Measurements from ENCODE around the gene SARDH. TPM values are rescaled to one million over a fixed set of nuclear protein-coding genes. Genes with fewer than 3 reads are reported as not detected.

Gene SARDH
- total RNA-seq, 1 donor from 2014 or later = 5.0 TPM

DNA sequence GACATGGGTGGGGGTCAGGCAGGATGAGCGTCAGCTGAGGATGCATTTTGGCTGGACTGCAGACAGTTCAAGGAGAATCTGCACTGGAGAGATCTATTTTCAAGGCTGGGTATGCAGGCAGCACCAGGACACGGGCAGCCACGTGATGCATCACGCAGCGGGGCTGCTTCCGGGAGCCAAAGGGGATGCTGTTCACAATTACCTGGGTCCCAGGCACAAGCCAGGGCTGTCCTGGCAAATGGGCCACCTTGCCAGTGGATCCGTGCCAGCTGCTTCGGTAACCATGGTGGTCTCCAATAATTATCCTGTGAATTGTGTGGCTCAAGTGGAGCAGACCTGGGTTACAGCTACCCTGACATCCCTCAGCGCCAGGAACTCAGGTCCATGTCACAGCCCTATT lies 84.5 kb downstream of the SARDH start:
- H3K4me3 Mint-ChIP-seq (ENCODE audit: unreplicated experiment) = no peak overlapping the region
- H3K27me3 Mint-ChIP-seq (ENCODE audit: unreplicated experiment) = peaks cover 9% of the 10 kb centered on the region
- no peak overlapping the region for H3K27ac Mint-ChIP-seq (ENCODE audit: unreplicated experiment)

DNA sequence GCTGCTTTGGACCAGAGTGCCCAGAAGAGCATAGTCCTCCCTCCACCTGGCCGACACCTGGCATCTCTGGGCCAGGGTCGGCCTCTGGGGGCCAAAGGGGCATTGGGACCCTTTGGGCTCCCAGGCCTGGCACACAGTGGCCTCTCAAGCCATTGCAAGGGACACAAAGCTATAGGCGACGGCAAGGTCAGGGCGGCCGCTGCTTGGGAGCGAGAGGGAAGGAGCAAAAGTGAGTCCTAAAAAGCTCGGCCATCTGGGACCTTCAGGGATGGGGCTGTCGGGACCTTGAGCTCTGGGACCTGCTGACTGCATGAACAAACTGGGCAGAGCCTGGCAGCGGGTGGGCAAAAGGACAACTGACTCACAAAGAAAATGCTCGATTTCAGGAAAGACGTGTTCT lies 88.1 kb downstream of the SARDH start:
- Mint-ChIP-seq H3K9me3 (ENCODE audit: unreplicated experiment) (no peaks in the 10 kb centered on the region), H3K27me3 (ENCODE audit: unreplicated experiment) (peaks cover 6% of the 10 kb centered on the region), H3K4me3 (ENCODE audit: unreplicated experiment) (no peak overlapping the region), H3K4me1 (ENCODE audit: unreplicated experiment) (peaks cover under 1% of the 10 kb centered on the region), H3K27ac (ENCODE audit: unreplicated experiment) (no peak overlapping the region), H3K36me3 (ENCODE audit: low read depth, unreplicated experiment) (no peaks in the 10 kb centered on the region)
- TF ChIP-seq, protein P1, sequence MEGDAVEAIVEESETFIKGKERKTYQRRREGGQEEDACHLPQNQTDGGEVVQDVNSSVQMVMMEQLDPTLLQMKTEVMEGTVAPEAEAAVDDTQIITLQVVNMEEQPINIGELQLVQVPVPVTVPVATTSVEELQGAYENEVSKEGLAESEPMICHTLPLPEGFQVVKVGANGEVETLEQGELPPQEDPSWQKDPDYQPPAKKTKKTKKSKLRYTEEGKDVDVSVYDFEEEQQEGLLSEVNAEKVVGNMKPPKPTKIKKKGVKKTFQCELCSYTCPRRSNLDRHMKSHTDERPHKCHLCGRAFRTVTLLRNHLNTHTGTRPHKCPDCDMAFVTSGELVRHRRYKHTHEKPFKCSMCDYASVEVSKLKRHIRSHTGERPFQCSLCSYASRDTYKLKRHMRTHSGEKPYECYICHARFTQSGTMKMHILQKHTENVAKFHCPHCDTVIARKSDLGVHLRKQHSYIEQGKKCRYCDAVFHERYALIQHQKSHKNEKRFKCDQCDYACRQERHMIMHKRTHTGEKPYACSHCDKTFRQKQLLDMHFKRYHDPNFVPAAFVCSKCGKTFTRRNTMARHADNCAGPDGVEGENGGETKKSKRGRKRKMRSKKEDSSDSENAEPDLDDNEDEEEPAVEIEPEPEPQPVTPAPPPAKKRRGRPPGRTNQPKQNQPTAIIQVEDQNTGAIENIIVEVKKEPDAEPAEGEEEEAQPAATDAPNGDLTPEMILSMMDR (IDR thresholded peaks at IDR 0.05; ENCODE audit: unreplicated experiment) = no peak
- DNase-seq (ENCODE audit: low spot score) = no peak

More for the DNA sequence above, 84.5 kb downstream of the SARDH start:
- Mint-ChIP-seq H3K4me1 (ENCODE audit: unreplicated experiment) (peaks cover 5% of the 10 kb centered on the region), H3K36me3 (ENCODE audit: low read depth, unreplicated experiment) (no peaks in the 10 kb centered on the region), H3K9me3 (ENCODE audit: unreplicated experiment) (no peaks in the 10 kb centered on the region)
- no peak for DNase-seq (ENCODE audit: low spot score)
- TF ChIP-seq, protein P1 (IDR thresholded peaks at IDR 0.05; ENCODE audit: unreplicated experiment) = no peak

DNA sequence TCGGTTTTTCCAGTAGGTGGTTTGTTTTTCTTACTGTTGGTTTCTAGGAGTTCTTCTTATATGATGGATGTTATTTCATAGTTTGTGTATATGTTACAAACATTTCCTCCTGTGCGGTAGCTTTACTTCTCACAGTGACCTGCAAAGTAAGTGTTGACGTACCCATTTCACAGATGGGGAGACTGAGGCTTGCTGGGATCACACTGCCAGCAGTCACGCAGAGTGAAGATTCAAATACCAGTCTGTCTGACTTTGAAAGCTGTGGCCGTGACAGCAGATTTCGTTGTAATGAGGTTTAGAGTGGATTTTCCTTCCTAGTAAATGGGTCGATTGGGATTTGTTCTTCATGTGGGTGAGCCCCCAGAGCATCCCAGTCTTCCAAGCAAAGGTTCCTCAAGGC lies 89.0 kb downstream of the SARDH start:
- no peaks in the 10 kb centered on the region for H3K4me1 Mint-ChIP-seq (ENCODE audit: unreplicated experiment)
- H3K4me3 Mint-ChIP-seq (ENCODE audit: unreplicated experiment) = no peak overlapping the region
- TF ChIP-seq, protein P1 (IDR thresholded peaks at IDR 0.05; ENCODE audit: unreplicated experiment) = no peak
- no peak for DNase-seq (ENCODE audit: low spot score)
- no peaks in the 10 kb centered on the region for H3K9me3 Mint-ChIP-seq (ENCODE audit: unreplicated experiment)
- H3K27me3 Mint-ChIP-seq (ENCODE audit: unreplicated experiment) = peaks cover 6% of the 10 kb centered on the region
- H3K36me3 Mint-ChIP-seq (ENCODE audit: low read depth, unreplicated experiment) = no peaks in the 10 kb centered on the region
- H3K27ac Mint-ChIP-seq (ENCODE audit: unreplicated experiment) = no peak overlapping the region

DNA sequence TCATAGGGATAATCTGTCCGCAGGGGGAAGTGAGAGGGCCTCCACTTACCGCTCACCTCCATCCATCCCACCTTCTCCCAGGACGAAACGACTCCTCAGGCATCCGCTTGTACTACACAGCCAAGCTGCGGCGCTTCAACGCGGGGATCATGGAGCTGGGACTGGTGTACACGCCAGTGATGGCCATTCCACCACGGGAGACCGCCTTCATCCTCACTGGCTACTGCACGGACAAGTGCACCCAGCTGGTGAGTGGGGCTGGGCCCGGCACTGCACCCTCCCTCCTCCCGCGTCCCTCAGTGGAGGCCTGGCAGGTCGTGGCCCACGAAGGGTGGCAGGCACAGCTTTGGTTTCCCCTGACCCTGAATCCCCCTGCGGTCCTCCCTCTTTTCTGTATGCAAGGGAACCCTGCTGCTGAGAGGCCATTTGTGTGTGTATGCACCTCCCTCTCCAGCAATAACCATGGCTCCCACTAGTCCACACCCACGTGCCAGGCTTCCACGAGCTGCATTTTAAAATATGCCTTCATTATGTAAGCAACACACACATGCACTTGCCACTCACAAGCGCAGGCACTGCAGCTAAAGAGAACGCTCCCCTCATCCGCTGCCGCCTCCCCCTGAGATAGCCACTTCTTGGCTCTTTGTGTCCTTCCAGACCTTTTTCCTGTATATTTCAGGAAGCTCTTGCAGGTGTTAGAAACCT lies 90.2 kb downstream of the SARDH start:
- Mint-ChIP-seq H3K4me1 (ENCODE audit: unreplicated experiment) (no peaks in the 10 kb centered on the region), H3K4me3 (ENCODE audit: unreplicated experiment) (no peak overlapping the region), H3K27me3 (ENCODE audit: unreplicated experiment) (peaks cover 4% of the 10 kb centered on the region), H3K27ac (ENCODE audit: unreplicated experiment) (no peak overlapping the region), H3K36me3 (ENCODE audit: low read depth, unreplicated experiment) (no peaks in the 10 kb centered on the region), H3K9me3 (ENCODE audit: unreplicated experiment) (no peaks in the 10 kb centered on the region)
- TF ChIP-seq, protein P1 (IDR thresholded peaks at IDR 0.05; ENCODE audit: unreplicated experiment) = no peak
- DNase-seq (ENCODE audit: low spot score) = no peak

DNA sequence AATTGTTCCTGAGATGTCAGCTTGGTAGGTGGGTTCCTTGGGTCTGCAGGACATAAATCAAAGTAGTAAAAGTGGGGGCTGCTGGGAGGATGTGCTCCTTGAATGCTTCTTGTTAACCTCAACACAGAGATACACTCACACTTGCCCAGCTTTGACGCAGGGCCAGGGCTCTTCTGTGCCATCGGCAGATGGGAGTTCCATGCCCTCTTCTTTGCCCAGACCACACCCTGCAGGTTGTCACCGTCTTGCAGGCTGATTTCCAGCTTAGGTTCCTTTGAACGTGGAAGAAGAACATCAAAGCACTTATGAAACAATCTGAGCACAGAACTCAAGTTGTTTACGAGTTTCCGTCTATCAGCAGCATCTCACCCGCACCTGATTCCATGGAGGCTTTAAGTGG lies 91.0 kb downstream of the SARDH start:
- no peaks in the 10 kb centered on the region for H3K4me1 Mint-ChIP-seq (ENCODE audit: unreplicated experiment)
- no peak overlapping the region for H3K4me3 Mint-ChIP-seq (ENCODE audit: unreplicated experiment)
- no peaks in the 10 kb centered on the region for H3K36me3 Mint-ChIP-seq (ENCODE audit: low read depth, unreplicated experiment)
- no peak for DNase-seq (ENCODE audit: low spot score)
- peaks cover 6% of the 10 kb centered on the region for H3K27me3 Mint-ChIP-seq (ENCODE audit: unreplicated experiment)
- no peaks in the 10 kb centered on the region for H3K9me3 Mint-ChIP-seq (ENCODE audit: unreplicated experiment)
- TF ChIP-seq, protein P1 (IDR thresholded peaks at IDR 0.05; ENCODE audit: unreplicated experiment) = no peak
- no peak overlapping the region for H3K27ac Mint-ChIP-seq (ENCODE audit: unreplicated experiment)
